ENCODE results near the gene CERS3.

GRCh38 chr15:100533886-100534285, 5.1 kb upstream of the CERS3 start:
- TF ChIP-seq FOXM1 (IDR thresholded peaks at IDR 0.05; ENCODE audit: low read depth) = no peak
- TF ChIP-seq YY1 (IDR thresholded peaks at IDR 0.05; ENCODE audit: low read depth) = no peak
- TF ChIP-seq, protein P1, sequence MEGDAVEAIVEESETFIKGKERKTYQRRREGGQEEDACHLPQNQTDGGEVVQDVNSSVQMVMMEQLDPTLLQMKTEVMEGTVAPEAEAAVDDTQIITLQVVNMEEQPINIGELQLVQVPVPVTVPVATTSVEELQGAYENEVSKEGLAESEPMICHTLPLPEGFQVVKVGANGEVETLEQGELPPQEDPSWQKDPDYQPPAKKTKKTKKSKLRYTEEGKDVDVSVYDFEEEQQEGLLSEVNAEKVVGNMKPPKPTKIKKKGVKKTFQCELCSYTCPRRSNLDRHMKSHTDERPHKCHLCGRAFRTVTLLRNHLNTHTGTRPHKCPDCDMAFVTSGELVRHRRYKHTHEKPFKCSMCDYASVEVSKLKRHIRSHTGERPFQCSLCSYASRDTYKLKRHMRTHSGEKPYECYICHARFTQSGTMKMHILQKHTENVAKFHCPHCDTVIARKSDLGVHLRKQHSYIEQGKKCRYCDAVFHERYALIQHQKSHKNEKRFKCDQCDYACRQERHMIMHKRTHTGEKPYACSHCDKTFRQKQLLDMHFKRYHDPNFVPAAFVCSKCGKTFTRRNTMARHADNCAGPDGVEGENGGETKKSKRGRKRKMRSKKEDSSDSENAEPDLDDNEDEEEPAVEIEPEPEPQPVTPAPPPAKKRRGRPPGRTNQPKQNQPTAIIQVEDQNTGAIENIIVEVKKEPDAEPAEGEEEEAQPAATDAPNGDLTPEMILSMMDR (IDR thresholded peaks at IDR 0.05) = no peak
